C4-2B (cell line): ENCODE results near the gene SREBF2.

ENCODE experiments used
- ZFX ChIP-seq: fragments of 450-650 bp; IDR thresholded peaks from 2 replicates; pipeline ENCODE4 v1.6.1; 2017
- TF ChIP-seq, protein P1 (sequence below): fragments of 450-650 bp; conservative IDR thresholded peaks from 2 replicates; pipeline ENCODE4 v1.5.1; 2017; ENCODE audit warnings: mild to moderate bottlenecking

DNA sequence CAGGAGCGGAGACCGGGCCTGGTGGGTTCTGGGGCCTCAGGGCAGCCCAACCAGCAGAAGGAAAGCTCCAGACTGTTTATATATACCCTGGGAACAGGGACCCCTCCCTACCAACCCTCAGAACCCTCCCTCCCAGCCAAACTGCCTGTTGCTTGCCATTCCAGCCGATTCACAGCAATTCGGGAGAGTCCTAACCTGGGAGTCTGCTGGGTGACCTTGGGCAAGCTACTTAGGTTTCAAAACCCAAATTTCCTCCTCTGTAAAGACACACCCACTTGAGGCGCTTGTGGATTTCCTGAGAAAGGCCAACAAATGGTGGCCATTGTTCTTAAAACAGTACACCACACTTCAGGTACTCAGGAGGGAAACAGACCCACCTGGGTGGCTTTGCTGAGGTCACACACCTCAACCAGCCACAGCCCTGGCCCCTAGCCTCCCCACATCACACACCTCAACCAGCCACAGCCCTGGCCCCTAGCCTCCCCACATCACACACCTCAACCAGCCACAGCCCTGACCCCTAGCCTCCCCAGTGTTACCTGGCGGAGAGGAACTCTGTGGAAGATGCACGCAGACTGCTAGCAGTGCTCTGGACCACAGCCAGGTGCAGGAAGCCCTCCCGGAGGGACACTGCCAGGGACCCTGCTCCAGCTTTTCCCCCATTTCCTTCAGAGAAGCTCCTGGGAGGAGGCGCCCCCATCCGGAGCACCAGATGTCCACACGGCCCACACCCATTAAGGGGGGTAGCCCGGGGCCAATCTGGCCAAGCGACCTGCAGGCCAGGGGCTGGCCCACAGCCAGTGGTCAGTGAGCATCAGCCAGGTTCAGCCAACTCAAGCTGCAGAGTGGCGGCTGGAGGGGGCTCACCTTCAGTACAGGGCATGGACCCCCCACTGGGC is 75.8 kb downstream of the SREBF2 start:
- TF ChIP-seq, protein P1, sequence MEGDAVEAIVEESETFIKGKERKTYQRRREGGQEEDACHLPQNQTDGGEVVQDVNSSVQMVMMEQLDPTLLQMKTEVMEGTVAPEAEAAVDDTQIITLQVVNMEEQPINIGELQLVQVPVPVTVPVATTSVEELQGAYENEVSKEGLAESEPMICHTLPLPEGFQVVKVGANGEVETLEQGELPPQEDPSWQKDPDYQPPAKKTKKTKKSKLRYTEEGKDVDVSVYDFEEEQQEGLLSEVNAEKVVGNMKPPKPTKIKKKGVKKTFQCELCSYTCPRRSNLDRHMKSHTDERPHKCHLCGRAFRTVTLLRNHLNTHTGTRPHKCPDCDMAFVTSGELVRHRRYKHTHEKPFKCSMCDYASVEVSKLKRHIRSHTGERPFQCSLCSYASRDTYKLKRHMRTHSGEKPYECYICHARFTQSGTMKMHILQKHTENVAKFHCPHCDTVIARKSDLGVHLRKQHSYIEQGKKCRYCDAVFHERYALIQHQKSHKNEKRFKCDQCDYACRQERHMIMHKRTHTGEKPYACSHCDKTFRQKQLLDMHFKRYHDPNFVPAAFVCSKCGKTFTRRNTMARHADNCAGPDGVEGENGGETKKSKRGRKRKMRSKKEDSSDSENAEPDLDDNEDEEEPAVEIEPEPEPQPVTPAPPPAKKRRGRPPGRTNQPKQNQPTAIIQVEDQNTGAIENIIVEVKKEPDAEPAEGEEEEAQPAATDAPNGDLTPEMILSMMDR = no peak
- TF ChIP-seq ZFX = no peak
